Pancreas (tissue), 10 donors: ENCODE results near the gene CEP164. TPM values are rescaled to one million over a fixed set of nuclear protein-coding genes. Genes with fewer than 3 reads are reported as not detected.

Experiments used
- ATAC-seq, 4 donors: fragments of 200-7000 bp; cut with Tn5 transposase; one replicate each; pipeline versions ENCODE4 v1.8.0 to v1.9.1; 2020; ENCODE audit warnings: mild to moderate bottlenecking in 4 of 4, moderate library complexity in 4 of 4
- DNase-seq, 6 donors: peaks; one replicate each; pipeline ENCODE4 v3.0.0-alpha.2; 2020
- FAIRE-seq: peaks from 2 replicates; lab custom pipeline; 2012; peaks lifted over from hg19 to GRCh38; lab: Jason Lieb, UNC
- H3K27ac ChIP-seq, 4 donors: fragments of 200-600 bp; sonication (generic); 1 replicate in 3 of 4; 2 replicates in 1 of 4; pipeline versions ENCODE4 v1.5.0 to v1.8.0; 2020
- H3K27me3 ChIP-seq, 4 donors: fragments of 200-600 bp; one replicate each; pipeline ENCODE4 v1.8.0; 2021
- H3K36me3 ChIP-seq, 3 donors: fragments of 200-600 bp; sonication (generic) in 1 of 3; one replicate each; pipeline versions ENCODE4 v1.5.0 to v1.8.0; 2020 to 2021
- H3K4me1 ChIP-seq, 3 donors: fragments of 200-600 bp; one replicate each; pipeline ENCODE4 v1.8.0; 2021
- H3K4me3 ChIP-seq, 4 donors: fragments of 200-600 bp; sonication (generic) in 2 of 4; one replicate each; pipeline versions ENCODE4 v1.5.0 to v1.8.0; 2020 to 2021
- H3K9me3 ChIP-seq, 4 donors: fragments of 200-600 bp; one replicate each; pipeline ENCODE4 v1.8.0; 2021
- WGBS, 2 donors: extraction: QIAGEN DNeasy Blood & Tissue Kit; methylation state at CpG; one replicate each; pipeline ENCODE4 v1.1.7; 2013; 5-methylcytosine and 5-hydroxymethylcytosine counted together
- intact Hi-C, 3 donors: fragments of 100-400 bp; cut with DNase I; formaldehyde crosslinking; loops; one replicate each; pipeline versions ENCODE4 v1.11.1 to v1.14.2; 2022
- polyA plus RNA-seq, 2 donors: library from polyadenylated mRNA; stranded (reverse); fragments of 200-250 nt; gene quantifications; one replicate each; pipeline ENCODE4 v1.2.3, GENCODE V29; 2013
- total RNA-seq, 6 donors: library from RNA; stranded (reverse); fragmentation: NEBNext Ultra II Directional in 4 of 6; extraction: Animal tissue kit (Norgen Biotek cat#: 25700) in 4 of 6; gene quantifications; one replicate each; pipeline versions ENCODE4 v1.2.1 to v1.2.4, GENCODE V29; 2021 to 2023
- TF ChIP-seq, protein P1 (sequence below), 4 donors: fragments of 200-600 bp; sonication (generic) in 3 of 4; IDR thresholded peaks; one replicate each; pipeline versions ENCODE4 v1.5.0 to v1.8.0; 2021; ENCODE audit warnings: antibody characterized with exemption in 4 of 4
- donor health status: healthy with polysubstance abuse.
- donor health status: DM: no; HTN: no; CAD: no; lungs with moderate emphysema.
- donor health status: DM: no; HTN: no; CAD: no.
- donor health status: control.
- donor health status: control.
- donor health status: Bipolar disorder and iron deficiency.
- donor health status: DM: yes; HTN: yes; CAD: no.
- donor health status: DM: no; HTN: no; CAD: no.
- donor health status: DM: no; HTN: no; CAD: no.
- donor health status: DM: yes; HTN: yes; CAD: no.

CEP164 gene
- total and polyA plus RNA-seq, 8 donors = 12.9 to 56.3 (median 26.0) TPM

DNA sequence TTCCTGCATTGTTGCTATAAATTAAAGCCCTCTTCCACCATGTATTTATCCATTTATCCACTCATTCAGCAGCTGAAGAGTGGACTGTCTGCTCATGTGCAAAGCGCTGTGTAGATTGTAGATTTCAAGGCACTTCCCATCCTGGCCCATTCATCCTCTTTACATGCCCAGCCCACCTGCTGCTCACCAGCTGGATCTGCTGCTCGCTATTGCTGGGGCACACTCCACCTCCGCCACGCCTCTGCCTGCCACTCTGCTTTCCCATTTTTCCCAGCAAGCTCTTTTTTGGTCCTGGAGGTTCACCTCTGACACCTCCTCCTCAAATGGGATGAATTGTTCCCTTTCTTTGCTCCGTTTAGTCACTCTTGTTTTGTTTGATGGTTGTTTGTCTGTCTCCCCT lies 48.3 kb downstream of the CEP164 start:
- Histone ChIP-seq H3K9me3 (no peaks in the 10 kb centered on the region), H3K27ac (no peak overlapping the region), H3K27me3 (no peaks in the 10 kb centered on the region), H3K36me3 (peaks cover 0 to 54% (median 11%) of the 10 kb centered on the region in 3 donors), H3K4me3 (no peak overlapping the region), H3K4me1 (no peaks in the 10 kb centered on the region)
- 90 to 95% methylated on average over 5 of the region's 5 CpGs for WGBS, 2 donors
- DNase-seq (no peak), ATAC-seq (no peak), FAIRE-seq (no peak)
- intact Hi-C loops = no loop called here
- TF ChIP-seq, protein P1, sequence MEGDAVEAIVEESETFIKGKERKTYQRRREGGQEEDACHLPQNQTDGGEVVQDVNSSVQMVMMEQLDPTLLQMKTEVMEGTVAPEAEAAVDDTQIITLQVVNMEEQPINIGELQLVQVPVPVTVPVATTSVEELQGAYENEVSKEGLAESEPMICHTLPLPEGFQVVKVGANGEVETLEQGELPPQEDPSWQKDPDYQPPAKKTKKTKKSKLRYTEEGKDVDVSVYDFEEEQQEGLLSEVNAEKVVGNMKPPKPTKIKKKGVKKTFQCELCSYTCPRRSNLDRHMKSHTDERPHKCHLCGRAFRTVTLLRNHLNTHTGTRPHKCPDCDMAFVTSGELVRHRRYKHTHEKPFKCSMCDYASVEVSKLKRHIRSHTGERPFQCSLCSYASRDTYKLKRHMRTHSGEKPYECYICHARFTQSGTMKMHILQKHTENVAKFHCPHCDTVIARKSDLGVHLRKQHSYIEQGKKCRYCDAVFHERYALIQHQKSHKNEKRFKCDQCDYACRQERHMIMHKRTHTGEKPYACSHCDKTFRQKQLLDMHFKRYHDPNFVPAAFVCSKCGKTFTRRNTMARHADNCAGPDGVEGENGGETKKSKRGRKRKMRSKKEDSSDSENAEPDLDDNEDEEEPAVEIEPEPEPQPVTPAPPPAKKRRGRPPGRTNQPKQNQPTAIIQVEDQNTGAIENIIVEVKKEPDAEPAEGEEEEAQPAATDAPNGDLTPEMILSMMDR (IDR thresholded peaks at IDR 0.05) = no peak

DNA sequence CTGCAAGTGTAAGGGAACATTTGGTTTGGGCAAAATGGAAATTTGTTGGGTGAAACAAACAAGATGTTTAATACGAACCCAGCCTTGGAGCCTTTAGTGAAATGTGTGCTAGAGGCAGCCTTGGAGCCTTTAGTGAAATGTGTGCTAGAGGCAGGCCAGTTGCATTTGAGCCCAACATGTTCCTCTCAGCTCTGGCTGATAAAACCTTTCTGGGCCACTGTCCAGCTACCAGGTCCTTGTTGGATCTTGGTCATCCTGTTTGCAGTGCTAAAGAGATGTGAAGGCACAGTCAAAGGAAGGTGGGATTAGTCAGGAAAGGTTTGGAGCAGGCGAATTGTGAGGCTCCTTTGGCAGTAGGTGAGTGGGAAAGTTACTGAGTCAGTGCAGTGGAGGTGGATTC lies 48.9 kb downstream of the CEP164 start:
- Histone ChIP-seq H3K36me3 (peaks cover 0 to 54% (median 9%) of the 10 kb centered on the region in 3 donors), H3K4me3 (no peak overlapping the region), H3K4me1 (no peaks in the 10 kb centered on the region), H3K27me3 (no peaks in the 10 kb centered on the region), H3K27ac (no peak overlapping the region), H3K9me3 (no peaks in the 10 kb centered on the region)
- WGBS, 2 donors = 88 to 96% methylated on average over 2 of the region's 2 CpGs
- intact Hi-C loops = no loop called here
- no peak for FAIRE-seq
- TF ChIP-seq, protein P1 (IDR thresholded peaks at IDR 0.05) = no peak
- no peak for ATAC-seq
- DNase-seq = no peak

DNA sequence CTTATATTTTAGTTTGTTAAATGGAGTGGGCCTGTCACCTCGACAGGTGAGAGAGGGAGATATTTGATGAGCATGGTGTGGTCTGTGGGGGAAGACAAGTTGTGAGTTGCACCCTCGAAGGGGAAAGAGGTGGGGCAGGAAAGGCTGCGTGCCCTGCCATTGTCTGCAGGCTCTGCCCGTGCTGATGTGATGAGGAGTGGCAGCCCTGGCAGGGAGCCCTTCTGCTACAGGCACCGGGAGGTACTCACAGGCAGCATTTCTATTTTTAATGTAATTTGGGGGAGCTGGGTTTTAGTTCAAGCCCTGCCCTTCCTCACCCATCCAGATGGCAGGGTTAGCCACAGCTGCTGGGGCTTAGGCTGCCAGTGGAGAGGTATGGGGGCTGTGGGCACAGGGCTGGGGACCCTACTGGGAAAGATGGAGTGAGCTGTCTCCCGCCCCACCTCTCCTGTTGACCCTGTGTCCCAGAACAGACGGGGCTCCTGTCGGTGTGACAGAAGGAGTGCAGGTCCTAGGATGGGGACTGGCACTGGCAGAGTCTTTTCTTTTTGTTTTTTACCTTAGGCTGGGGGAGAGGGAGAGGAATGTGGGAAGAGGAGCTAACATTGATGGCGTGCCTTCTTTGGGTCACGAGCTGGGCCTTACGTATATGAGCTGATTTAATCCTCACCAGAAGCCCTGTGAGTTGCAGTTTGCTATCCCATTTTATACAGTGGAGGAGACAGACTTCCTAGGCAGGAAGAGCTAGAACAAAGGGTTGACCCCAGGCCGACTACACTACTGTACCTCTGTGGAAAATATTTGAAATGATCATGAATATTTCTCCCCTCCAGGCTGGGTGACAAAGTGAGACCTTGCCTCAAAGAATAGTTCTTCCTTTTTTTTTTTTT lies 51.6 kb downstream of the CEP164 start:
- FAIRE-seq (no peak), DNase-seq (no peak), ATAC-seq (no peak)
- H3K27ac ChIP-seq = no peak overlapping the region
- peaks cover 0 to 48% (median 17%) of the 10 kb centered on the region in 3 donors for H3K36me3 ChIP-seq
- H3K27me3 ChIP-seq = no peaks in the 10 kb centered on the region
- H3K9me3 ChIP-seq = no peaks in the 10 kb centered on the region
- 83 to 84% methylated on average over 12 of the region's 12 CpGs for WGBS, 2 donors
- intact Hi-C loops = no loop called here
- TF ChIP-seq, protein P1 (IDR thresholded peaks at IDR 0.05) = no peak
- H3K4me3 ChIP-seq = no peak overlapping the region
- no peaks in the 10 kb centered on the region for H3K4me1 ChIP-seq

DNA sequence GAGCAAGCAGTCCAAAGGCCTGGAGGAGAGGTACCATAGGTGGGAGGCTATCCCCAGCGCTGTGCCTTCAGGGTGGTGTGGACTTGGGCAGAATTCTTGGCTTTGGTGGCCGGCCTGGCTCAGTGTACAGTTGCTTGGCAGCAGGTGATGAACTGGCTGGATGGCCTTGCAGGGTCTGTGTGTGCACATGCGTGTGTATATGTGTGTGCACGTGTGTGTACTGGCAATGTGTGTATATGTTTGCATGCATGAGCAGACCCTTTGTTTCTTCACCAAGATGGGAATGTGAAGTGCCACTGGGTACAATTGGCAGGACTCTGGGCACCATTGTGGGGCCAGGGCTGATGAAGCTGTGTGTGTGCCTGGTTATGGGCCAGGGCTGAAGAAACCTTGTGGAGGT lies 53.0 kb downstream of the CEP164 start:
- ATAC-seq (no peak), FAIRE-seq (no peak), DNase-seq (no peak)
- intact Hi-C loops = no loop called here
- Histone ChIP-seq H3K9me3 (no peaks in the 10 kb centered on the region), H3K4me1 (no peaks in the 10 kb centered on the region), H3K27ac (no peak overlapping the region), H3K4me3 (no peak overlapping the region), H3K36me3 (peaks cover 0 to 41% (median 17%) of the 10 kb centered on the region in 3 donors), H3K27me3 (no peaks in the 10 kb centered on the region)
- 90 to 91% methylated on average over 4 of the region's 4 CpGs for WGBS, 2 donors
- TF ChIP-seq, protein P1 (IDR thresholded peaks at IDR 0.05) = no peak
